Gastroesophageal sphincter (tissue), 3 donors: ENCODE data around the gene RBBP8NL.

ENCODE experiments used
- EP300 ChIP-seq: sonication (generic); formaldehyde crosslinking; IDR thresholded peaks from one replicate; pipeline ENCODE4 v1.6.1; 2017; ENCODE audit warnings: antibody characterized with exemption, mild to moderate bottlenecking
- POLR2A ChIP-seq, 2 donors: fragments of 450-650 bp; IDR thresholded peaks; one replicate each; pipeline ENCODE4 v1.6.1; 2017; ENCODE audit warnings: antibody characterized with exemption in 2 of 2, mild to moderate bottlenecking in 2 of 2, moderate library complexity in 1 of 2
- POLR2AphosphoS5 ChIP-seq: sonication (generic); formaldehyde crosslinking; IDR thresholded peaks from one replicate; pipeline ENCODE4 v1.6.1; 2017; ENCODE audit warnings: antibody characterized with exemption
- TF ChIP-seq, protein P1 (sequence below), 4 experiments: fragments of 200-600 bp in 2 of 4; fragments of 450-650 bp in 2 of 4; sonication (generic) in 1 of 4; IDR thresholded peaks; one replicate each; pipeline ENCODE4 v1.5.1; 2017 to 2019; ENCODE audit warnings: antibody characterized with exemption in 4 of 4, mild to moderate bottlenecking in 2 of 4, moderate library complexity in 2 of 4

DNA sequence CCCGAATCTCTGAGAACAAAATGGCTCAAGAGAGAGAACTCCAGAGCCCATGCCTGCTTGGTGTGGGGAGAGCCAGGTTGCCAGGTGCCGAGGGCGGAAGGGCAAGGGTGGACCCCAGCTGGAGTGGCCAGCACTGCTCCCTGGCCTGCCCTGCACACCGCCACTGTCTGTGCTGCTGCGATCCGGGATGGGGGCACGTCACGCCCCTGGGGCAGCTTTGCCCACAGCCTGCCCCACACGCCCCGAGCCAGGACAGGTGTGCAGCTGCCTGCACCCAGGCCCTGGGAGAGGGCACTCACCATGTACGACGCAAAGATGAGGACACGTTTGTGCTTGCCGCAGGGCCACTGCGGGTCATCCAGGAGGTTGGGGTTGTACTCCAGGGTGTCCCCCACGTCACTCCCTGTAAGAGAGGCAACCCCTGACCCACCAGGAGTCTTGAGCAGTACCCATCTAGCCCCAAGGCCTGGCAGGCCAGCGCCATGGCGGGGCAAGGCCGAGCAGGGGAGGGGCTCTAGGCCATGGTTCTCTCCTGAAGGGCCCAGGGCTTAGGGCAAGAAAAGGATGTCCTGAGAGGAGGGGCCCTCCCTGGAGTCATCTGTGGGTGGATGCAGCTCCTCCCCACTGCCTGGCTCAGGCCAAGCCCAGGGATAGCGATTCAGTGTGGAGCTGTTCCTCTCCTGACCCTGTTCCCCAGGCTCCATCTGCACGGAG, 34.6 kb downstream of the RBBP8NL start:
- TF ChIP-seq, protein P1, sequence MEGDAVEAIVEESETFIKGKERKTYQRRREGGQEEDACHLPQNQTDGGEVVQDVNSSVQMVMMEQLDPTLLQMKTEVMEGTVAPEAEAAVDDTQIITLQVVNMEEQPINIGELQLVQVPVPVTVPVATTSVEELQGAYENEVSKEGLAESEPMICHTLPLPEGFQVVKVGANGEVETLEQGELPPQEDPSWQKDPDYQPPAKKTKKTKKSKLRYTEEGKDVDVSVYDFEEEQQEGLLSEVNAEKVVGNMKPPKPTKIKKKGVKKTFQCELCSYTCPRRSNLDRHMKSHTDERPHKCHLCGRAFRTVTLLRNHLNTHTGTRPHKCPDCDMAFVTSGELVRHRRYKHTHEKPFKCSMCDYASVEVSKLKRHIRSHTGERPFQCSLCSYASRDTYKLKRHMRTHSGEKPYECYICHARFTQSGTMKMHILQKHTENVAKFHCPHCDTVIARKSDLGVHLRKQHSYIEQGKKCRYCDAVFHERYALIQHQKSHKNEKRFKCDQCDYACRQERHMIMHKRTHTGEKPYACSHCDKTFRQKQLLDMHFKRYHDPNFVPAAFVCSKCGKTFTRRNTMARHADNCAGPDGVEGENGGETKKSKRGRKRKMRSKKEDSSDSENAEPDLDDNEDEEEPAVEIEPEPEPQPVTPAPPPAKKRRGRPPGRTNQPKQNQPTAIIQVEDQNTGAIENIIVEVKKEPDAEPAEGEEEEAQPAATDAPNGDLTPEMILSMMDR (IDR thresholded peaks at IDR 0.05) = no peak
- no peak for TF ChIP-seq POLR2AphosphoS5
- TF ChIP-seq POLR2A (IDR thresholded peaks at IDR 0.05) = no peak
- TF ChIP-seq EP300 = no peak
